ENCODE data around the gene GBX2.

Gene GBX2

GRCh38 chr2:236119003-236119402 lies 49.2 kb downstream of the GBX2 start:
- H3K4me3 ChIP-seq, result no peak overlapping the region
- in situ Hi-C loops (cut with MboI; ENCODE audit: low sequenced_read_pairs), result no loop called here
- no peaks in the 10 kb centered on the region for H3K9me3 ChIP-seq
- H3K27me3 ChIP-seq (ENCODE audit: low read depth), result no peaks in the 10 kb centered on the region
- H3K4me1 ChIP-seq, result no peaks in the 10 kb centered on the region
- DNase-seq (ENCODE audit: low spot score in 2 of 2), result no peak
- H3K36me3 ChIP-seq (replicated peaks), result no peaks in the 10 kb centered on the region

GRCh38 chr2:236117861-236118269 lies 50.3 kb downstream of the GBX2 start:
- H3K4me1 ChIP-seq, result no peaks in the 10 kb centered on the region
- DNase-seq (ENCODE audit: low spot score in 2 of 2), result peak in 1 of 2 experiments; percentile 5
- H3K9me3 ChIP-seq, result no peaks in the 10 kb centered on the region
- H3K27me3 ChIP-seq (ENCODE audit: low read depth), result no peaks in the 10 kb centered on the region
- no peak overlapping the region for H3K4me3 ChIP-seq
- no peaks in the 10 kb centered on the region for H3K36me3 ChIP-seq (replicated peaks)
- in situ Hi-C loops (cut with MboI; ENCODE audit: low sequenced_read_pairs), result no loop called here

- Histone ChIP-seq H3K4me1 (no peaks in the 10 kb centered on the region), H3K27me3 (ENCODE audit: low read depth) (no peaks in the 10 kb centered on the region), H3K9me3 (no peaks in the 10 kb centered on the region), H3K36me3 (replicated peaks) (no peaks in the 10 kb centered on the region), H3K4me3 (no peak overlapping the region)
- DNase-seq (ENCODE audit: low spot score in 2 of 2), result no peak
- in situ Hi-C loops (cut with MboI; ENCODE audit: low sequenced_read_pairs), result no loop called here
Measured at GRCh38 chr2:236117401-236117800, 50.8 kb downstream of the GBX2 start.

Measured in HAP-1 (cell line).